Activated CD8-positive, alpha-beta memory T cell treated with anti-CD3 and anti-CD28 coated beads for 48 hours (primary cell): Measurements from ENCODE around the gene HOXA6.

Experiments
- DNase-seq, 3 experiments: peaks; one replicate each; pipeline ENCODE4 v3.0.0-alpha.2; 2020; ENCODE audit warnings: low read depth in 2 of 3, low spot score in 2 of 3

Gene HOXA6

DNA sequence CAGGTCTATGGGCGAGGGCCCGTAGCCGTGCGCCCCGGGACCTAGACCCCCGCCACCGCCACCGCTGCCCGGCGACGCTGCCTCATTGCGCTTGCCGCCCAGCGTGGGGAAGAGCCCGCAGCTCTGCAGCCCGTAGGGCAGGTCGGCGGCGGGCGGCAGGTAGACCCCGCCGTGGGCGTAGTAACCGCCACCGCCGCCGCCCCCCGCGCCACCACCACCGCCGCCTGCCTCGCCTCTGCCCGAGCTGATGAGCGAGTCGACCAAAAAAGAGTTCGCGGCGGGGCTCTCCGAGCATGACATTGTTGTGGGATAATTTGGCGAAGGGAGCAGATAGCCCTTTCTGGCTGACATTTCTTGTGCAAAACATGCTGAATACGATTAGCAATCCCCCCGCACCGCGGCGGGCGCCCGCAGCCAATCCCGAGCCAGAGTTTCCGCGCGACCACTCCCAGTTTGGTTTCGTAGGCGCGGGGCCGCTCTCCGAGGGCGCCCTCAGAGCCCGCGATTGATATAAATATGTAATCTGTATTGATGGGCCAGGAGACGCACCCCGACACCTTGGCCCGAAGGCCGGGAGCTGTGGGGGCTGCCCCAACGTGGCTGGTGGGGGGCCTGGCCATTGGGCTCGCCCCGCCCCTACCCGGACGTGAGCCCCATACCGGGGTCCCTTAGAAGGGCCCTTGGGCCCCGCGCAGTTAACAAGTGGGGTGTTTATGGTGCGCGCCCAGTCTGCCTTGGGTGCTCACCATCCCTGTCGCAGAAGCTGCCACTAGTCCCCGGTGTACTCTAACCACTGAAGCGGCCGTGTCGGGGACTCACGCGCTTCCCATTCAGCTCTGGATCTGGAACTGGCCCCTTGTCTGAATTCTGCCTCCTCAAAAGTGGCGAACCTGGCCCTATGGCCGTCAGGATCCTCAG, 26.6 kb upstream of the HOXA6 start, which contains the start of gene HOXA10:
Gene HOXA10, minus strand, starts transcription at position 365 of the 918 bp plus-strand sequence. Its CDS starts 14 bp downstream, at position 351.
- DNase-seq, result peak in 1 of 3 experiments; percentile 0

DNA sequence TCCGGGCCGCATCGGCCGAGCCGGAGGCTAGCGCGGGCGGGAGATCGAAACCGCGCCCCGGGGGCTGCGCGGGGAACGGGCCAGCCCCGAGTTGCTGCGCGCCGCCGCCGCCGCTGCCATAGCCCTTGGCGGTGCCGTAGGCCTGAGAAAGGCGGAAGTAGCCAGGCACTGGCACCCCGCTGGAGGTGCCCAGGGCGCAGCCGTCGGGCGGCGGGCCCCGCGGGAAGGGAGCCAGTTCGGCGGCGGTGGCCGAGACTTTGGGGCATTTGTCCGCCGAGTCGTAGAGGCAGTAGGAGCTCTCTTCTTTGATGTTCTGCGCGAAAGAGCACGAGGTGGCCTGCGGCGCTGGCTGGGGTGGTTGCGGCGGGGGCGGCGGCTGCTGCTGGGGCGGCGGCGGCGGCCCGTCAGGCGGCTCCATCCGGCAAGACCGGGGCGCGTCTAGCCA, 26.0 kb upstream of the HOXA6 start:
- no peak for DNase-seq

DNA sequence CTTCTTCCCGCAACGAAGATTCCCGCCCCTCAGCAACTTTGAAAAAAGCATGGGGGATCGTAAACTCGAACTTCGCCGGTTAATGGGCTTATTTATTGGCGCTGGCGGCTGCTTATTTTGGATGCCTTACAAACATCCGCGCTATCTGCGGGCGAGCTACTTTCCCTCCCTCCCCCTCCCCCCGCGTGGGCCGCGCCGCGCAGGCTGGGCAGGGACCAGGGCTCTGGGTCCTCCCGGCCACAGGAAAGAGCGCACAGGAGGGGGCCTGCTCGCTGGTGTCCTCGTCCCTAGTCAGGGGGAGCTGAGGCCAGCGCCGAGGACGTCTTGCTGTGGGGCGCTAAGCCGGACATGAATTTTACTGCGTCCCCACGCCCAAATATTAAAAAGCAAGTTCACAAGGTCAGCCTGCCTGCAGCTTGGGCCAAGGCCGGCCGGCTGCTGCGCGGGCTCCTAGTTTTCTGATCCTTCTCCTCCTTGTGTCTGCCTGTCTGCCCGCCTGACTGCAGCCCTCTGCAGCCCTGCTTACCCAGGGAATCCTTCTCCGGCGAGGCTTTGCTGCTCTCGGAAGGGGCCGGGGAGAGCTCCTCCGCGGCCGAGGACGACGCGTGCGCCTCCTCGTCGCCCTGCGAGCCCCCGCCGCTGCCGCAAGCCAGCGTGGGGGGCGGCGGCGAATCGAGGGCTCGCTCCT, 25.4 kb upstream of the HOXA6 start:
- DNase-seq, result no peak

DNA sequence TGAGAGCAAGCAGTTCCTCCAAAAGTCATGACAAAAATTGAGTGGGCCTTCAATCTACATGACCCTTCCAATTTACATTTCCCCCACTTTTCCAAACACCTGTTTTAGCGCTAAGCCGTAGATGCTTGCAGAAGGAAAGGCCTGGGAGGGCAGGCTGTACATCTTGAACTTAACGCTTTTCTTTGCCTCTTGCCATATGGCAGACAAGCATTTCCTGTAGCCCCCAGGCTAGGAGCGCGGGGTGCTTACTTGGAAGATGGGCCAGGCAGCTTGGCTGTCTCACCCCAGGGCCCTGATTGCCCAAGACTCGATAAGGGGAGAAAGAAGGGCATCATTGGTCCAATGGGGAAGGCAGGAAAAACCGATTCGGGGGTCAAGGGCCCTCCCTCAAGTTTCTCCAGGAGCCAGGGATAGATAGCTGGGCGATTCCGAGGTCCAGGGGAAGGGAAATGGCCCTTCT, 24.8 kb upstream of the HOXA6 start:
- DNase-seq, result peak in 1 of 3 experiments; percentile 2

DNA sequence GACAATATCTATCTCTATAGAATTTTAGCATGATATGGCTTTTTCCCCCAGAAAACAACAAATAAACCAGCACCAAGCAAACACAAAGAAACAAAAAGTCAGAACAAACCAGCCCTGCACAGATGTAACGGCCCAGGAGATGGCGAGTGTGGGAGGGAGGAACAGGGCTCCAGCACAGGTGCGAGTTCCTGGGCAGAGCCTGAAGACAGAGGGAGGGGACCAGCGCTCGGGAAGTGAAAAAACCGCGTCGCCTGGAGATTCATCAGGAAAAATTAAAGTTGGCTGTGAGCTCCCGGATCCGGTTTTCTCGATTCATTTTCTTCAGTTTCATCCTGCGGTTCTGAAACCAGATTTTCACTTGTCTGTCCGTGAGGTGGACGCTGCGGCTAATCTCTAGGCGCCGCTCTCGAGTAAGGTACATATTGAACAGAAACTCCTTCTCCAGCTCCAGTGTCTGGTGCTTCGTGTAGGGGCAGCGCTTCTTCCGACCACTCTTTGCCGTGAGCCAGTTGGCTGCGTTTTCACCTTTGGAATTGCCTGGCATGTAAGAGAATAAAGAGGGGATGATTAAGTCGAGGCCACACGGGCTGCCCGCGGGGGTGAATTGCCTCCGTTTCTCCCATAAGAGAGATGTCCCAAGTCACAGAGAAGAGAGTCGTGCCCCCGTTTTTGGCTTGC, 24.2 kb upstream of the HOXA6 start:
- DNase-seq, result no peak

DNA sequence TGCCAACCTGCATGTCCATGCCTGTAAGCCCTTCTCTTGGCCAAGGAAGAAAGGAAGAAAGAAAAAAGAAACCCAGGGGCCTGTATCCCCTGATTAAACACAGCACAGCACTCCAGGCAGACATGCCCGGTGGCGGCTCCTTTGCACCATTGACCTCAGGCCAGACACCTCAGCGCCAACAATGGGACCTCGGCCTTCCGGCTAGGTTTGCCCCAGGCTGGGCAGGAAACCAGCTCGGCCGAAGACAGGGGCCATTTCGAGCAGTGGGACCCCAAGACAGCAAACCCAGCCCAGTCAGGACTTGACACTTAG, 23.7 kb upstream of the HOXA6 start:
- DNase-seq, result no peak

DNA sequence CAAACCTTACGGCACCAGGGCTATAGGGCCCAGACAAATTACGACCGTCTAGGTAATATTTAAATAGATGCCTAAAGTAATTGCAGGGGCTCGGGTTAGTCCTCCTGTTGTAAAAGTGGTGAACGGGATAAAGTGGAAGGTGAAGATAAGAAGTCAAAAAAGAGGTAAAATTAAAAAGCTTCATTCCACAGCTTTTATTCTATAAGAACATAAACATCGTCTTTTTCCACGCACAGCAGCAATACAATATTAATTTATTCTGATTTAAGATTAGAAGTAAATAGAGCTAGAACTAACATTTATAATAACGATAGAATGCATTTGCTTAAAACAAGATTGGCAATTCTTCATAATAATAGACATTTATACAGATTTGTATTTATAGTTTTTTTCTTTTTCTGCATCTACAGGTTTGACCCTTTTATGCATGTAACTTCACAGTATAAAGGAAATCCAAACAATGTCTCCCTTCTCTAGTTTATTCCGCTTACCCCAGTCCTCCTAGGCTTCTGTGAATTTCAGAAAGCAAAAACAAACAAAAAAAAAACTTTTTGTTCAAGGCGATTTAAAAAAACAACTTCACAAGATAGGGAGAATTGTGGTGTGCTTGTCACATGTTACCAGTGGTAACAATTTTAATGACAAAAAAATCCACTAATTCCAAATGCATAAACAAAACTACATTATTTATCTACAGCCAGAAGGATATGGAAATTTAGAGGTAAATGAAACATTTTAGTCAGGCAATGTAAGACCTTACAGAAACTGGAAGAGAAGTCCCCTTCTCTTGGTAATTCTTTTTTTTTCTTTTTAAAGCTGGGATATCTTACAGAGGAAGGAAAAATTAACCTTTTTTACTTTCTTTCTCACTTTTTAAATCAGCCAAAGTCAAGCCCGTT, 23.1 kb upstream of the HOXA6 start:
- DNase-seq, result no peak

DNA sequence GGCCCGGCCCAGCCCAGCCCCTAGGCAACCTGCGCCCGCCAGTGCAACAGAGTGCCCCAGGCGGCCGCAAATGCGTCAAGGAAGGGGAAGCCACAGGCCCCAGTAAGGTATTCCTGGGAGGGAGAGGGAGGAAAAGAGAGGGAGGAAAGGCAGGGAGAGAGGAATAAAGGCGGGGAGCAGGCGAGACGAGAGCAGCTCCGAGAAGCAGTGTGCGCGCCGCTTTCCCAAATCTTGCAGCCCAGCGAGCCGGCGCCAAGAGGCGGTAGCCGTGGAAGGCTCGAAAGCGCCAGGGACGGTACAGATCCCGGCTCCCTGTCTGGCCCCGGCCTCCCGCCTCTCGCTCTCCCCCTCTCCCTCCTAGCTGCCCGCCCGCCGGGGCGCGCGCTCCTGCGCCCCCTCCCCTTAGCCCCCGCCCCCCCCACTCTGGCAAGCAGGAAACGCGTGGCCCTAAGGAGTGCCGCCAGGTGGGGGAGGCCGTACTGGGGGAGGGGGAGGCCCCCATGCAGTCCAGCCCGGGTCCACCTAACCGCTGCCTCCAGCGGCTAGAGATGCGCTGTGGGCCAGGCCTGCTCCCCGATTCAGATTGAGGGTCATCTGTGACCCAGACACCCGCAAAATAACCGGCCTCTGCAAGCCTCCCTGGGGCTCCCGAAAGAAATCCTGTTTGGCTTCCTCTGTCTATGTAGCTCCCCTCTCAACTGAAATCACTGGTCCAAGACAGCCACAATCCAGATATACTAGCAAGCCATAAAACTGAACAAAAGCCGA, 22.3 kb upstream of the HOXA6 start:
- DNase-seq, result no peak

DNA sequence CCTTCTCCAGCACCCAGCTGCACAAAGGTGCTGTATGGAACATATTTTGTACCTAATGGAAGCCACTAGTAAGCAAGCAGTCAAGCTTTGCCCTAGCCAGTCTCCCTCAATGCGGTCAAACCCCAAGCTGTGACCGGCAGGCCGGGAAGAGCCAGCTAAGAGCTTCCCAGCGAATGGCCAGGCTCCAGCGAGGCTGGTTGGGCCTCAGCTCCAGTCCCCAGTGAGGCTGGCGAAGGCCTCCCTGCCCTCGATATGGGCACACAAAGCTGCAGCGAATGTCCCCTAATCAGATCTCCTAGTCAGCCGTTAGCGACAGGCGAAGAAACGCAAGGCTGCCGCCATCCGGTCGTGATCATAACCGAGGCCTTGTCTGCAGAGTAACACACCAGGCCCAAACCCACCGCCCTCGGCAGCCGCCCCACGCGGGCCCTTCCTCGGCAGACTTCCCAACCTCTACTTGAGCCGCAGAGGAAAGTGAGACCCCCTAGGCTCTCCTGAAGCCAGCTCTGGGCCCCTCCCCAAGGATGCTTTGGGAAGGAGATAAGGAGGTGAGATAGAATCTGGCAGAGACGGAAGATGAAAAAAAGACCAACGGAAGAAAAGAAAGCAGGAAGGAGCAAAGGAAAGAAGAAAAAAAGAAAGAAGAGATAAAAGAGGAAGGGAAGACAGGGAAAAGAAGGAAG, 20.8 kb upstream of the HOXA6 start:
- no peak for DNase-seq

DNA sequence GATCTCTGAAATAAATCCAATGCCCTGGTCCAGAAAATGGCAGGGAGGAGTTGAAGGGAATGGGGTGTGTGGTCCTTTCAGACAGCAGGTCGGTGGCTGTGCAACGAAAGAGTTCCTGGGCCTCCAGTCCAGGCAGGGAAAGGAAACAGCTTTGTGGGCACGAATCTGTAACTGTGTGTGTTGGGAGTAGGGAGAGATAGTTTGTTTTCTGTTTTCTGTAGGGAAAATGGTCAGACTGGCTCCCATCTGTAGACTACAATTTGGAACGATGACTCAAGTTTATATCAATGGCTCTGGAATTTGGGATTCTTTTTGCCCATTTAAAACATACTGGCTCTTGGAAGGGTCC, 20.3 kb upstream of the HOXA6 start:
- no peak for DNase-seq

DNA sequence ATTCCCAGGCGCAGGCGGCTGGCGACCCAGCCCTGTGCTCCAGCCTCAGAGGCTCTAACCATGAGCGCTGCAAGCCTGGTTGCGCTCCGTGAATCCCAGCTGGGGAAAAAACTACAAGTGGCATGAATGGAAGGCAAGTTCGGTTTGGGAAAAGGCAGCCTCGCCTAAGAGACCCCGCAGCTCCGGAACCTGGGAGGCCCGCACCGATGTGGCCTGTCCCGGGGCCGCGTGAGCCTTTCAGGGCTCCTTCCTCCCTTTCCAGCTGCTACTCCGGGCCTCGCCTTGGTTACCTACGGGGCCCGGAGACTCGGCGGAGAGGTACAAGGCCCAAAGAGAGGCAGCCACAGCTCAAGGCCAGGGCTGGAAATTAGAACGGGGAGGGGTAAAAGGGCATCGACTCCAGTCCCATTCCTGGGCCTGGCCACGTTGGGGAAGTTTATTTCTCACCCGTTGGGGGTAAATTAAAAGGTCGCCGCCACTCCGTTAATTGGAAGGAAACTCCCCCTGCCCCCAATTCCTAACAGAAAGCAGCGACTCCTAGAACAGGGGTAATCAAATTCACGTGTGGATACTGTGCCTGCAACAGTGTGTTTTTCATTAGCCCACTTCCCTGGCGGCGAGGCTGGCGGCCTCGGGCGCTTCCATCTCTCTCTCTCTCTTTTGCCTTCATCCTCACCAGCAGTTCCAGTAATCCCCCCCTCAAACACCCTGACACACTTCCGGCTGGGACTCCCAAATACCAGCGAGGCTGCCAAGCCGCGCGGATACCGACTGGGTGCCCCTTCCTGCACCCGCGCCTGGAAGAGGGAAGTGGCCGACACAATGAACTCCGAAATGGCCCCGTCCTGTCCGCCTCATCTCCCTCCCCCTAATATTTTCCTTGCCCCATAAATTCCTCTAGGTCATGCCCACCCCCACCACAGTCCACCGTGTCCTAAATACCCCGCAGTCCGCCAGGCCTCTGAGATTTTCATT, 19.2 kb upstream of the HOXA6 start:
- DNase-seq, result no peak

DNA sequence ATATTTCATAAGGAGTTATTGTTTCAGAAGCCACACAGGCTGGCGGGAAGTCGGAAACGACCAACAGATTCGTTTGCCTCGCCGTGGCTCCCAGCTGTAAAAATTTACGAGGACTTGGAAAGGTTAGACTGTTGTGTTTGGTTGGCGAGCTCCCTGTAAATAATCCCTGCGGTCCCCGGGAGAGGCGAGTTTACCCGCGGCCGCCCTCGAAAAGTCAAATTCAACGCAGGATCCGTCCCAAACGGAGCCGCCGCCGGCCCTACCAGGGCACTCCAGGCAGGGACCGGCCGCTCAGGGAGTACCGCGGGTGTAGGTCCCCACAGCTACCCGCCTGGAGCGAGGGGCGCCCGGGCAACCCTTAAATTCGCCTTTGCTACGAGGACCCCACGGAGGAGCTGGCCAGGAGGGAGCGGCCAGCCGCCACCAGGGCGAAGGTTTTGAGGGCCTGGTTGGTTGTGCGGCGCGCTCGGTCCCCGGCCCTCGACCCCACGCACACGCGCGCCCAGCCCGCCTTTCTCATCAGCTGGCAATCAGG, 18.5 kb upstream of the HOXA6 start:
- DNase-seq, result no peak

DNA sequence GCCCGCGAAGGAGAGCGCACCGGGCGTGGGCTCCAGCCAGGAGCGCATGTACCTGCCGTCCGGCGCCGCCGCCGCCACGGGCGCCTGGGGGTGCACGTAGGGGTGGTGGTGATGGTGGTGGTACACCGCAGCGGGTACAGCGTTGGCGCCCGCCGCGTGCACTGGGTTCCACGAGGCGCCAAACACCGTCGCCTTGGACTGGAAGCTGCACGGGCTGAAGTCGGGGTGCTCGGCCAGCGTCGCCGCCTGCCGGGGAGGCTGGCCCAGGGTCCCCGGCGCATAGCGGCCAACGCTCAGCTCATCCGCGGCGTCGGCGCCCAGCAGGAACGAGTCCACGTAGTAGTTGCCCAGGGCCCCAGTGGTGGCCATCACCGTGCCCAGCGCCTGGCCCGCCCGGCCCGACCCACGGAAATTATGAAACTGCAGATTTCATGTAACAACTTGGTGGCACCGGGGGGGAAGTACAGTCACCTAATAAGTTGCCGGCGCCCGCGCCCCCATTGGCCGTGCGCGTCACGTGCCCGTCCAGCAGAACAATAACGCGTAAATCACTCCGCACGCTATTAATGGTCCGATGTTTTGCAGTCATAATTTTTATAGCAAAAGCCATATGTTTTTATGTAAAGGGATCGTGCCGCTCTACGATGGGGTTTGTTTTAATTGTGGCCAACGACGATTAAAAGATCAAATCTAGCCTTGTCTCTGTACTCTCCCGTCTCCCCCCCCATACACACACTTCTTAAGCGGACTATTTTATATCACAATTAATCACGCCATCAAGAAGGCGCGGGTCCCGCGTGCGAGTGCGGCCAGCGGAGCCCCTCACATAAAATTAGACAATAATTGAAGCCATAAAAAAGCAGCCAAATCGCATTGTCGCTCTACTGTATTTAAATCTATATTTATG, 17.8 kb upstream of the HOXA6 start, which contains the start of gene HOXA9:
Gene HOXA9, minus strand, starts transcription at position 449 of the 907 bp plus-strand sequence. Its CDS starts 80 bp downstream, at position 369.
- DNase-seq, result no peak

DNA sequence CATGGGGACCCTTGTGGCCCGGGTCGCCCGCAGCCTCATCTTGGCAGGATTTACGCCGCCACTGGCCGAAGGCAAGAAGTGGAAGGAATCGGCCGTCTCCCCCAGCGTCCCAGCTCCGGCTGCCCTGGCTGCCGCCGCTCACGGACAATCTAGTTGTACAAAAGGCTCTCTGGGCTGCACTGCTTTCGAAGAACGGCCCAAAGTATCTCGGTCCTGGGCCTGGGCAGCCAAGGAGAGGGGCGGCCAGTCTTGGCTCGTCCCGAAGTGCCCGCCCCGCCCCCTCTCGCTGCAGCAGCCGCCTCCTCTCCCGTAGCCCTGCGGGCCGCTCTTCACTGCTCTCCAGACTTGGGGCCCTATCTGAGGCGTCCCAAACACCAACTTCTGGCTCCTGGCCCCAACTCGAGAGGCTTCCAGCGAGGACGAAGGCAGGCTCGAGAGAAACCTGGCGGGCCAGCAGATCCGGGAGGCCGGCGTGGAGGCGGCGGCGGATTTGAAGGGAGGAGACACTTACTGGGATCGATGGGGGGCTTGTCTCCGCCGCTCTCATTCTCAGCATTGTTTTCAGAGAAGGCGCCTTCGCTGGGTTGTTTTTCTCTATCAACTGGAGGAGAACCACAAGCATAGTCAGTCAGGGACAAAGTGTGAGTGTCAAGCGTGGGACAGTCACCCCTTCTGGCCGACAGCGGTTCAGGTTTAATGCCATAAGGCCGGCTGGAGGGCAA, 17.0 kb upstream of the HOXA6 start:
- no peak for DNase-seq

DNA sequence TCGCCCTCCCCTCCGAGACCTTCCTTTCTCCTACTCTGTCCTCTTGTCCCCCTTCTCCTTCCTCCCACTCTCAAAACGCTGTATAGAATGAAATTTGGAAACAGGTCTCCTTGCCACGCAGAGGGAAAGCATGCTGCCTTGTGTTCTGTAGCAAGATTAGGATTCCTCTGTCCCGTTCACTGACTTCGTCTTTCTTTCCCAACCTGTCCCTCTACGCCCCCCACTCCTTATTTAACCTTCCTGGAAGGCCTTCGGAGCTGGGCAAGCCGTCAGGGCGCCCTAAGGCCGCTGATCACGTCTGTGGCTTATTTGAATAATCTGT, 16.4 kb upstream of the HOXA6 start:
- no peak for DNase-seq

DNA sequence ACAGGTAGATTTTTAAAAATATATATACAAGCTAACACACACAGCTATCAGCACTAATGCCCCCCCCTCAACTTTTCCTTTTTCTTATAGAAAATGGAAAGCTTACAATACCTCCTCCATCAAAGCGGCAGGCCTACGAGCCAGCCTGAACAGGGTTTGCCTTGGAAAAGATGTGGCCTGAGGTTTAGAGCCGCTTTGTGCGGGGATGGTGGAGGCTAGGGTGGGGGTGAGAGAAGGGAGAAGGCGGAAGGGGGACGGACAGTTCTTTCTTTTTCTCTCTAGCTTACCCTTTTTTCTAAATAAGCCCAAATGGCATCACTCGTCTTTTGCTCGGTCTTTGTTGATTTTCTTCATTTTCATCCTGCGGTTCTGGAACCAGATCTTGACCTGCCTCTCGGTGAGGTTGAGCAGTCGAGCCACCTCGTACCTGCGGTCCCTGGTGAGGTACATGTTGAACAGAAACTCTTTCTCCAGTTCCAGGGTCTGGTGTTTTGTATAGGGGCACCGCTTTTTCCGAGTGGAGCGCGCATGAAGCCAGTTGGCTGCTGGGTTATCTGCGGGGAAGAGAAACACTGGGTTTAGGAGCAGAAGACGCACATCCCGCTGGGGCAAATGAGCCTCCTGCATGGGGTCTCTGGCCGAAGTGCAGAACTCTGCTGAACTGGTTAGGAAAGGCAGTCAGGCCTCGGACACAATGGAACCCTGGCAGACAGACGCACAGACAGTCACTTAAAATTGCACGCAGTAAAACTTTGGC, 15.9 kb upstream of the HOXA6 start:
- no peak for DNase-seq
